Measurements from ENCODE around the gene KRT79. TPM values are rescaled to one million over a fixed set of nuclear protein-coding genes. Genes with fewer than 3 reads are reported as not detected.

The KRT79 gene
- total and polyA plus RNA-seq, 2 of the 8 experiments (the other 6 are each of a cell fraction or from before 2014, with no cell fraction given): not detected

- Histone ChIP-seq H3K79me2 (ENCODE audit: control insufficient read depth in 1 of 2, insufficient read depth in 2 of 2, low read length in 2 of 2) (no peaks in the 10 kb centered on the region), H4K8ac (ENCODE audit: extremely low read depth, insufficient read depth, low read length) (no peak overlapping the region), H3K56ac (replicated peaks; ENCODE audit: insufficient read length, low read depth, low read length) (no peak overlapping the region), H4K20me1 (replicated peaks in 1 of 2; ENCODE audit: control insufficient read depth in 1 of 2, insufficient read depth in 2 of 2, low read length in 2 of 2) (no peaks in the 10 kb centered on the region), H2BK12ac (ENCODE audit: low read depth, low read length) (no peak overlapping the region), H3K4me3 (ENCODE audit: extremely low read depth in 1 of 4, insufficient read depth in 2 of 4, low read depth in 3 of 4, low read length in 4 of 4) (no peak overlapping the region), H3K27ac (ENCODE audit: low read depth, low read length) (no peak overlapping the region), H2AFZ (ENCODE audit: low read length) (no peak overlapping the region), H4K5ac (ENCODE audit: insufficient read length, low read depth, low read length) (no peak overlapping the region), H3K18ac (ENCODE audit: extremely low read depth, low read length) (no peak overlapping the region), H3K79me1 (ENCODE audit: low read depth, low read length) (no peaks in the 10 kb centered on the region), H3K4me1 (replicated peaks in 1 of 4; ENCODE audit: control insufficient read depth in 3 of 4, insufficient read depth in 4 of 4, low read length in 3 of 4) (no peaks in the 10 kb centered on the region), H4K91ac (replicated peaks; ENCODE audit: insufficient read length, low read length) (no peak overlapping the region), H2BK15ac (ENCODE audit: low read length) (no peak overlapping the region), H2BK20ac (ENCODE audit: low read length) (no peak overlapping the region), H3K23me2 (ENCODE audit: low read depth, low read length) (no peaks in the 10 kb centered on the region), H2BK5ac (ENCODE audit: low read depth, low read length) (no peak overlapping the region), H3K4ac (replicated peaks; ENCODE audit: insufficient read length, low read depth, low read length) (no peak overlapping the region), H3K9ac (replicated peaks in 1 of 4; ENCODE audit: extremely low read depth in 1 of 4, low read depth in 3 of 4, low read length in 3 of 4) (no peak overlapping the region), H3K23ac (ENCODE audit: insufficient read length) (no peak overlapping the region), H3K9me3 (ENCODE audit: insufficient read depth in 2 of 2, low read depth in 1 of 2, low read length in 1 of 2) (no peaks in the 10 kb centered on the region; a peak in 1 of 4 replicates), H3K14ac (ENCODE audit: insufficient read length) (no peak overlapping the region), H2BK120ac (replicated peaks; ENCODE audit: low read depth, low read length) (no peak overlapping the region), H3K36me3 (ENCODE audit: control insufficient read depth in 2 of 4, insufficient read depth in 4 of 4, low read length in 3 of 4) (no peaks in the 10 kb centered on the region), H2AK5ac (ENCODE audit: low read depth, low read length) (no peak overlapping the region), H3K27me3 (replicated peaks in 1 of 4; ENCODE audit: control insufficient read depth in 3 of 4, extremely low read depth in 1 of 4, insufficient read depth in 3 of 4, low read length in 3 of 4) (no peaks in the 10 kb centered on the region), H3K4me2 (ENCODE audit: insufficient read depth in 1 of 2, low read depth in 2 of 2, low read length in 2 of 2) (no peak overlapping the region)
- no peak for FAIRE-seq
- no peak for DNase-seq (ENCODE audit: low read depth in 1 of 2, low spot score in 2 of 2)
- CTCF ChIA-PET (ENCODE audit: partially characterized antibody): interaction anchor here (0.7 to 3.7 kb wide), 7 partner anchors 9 to 100 kb away, joined by 3 to 20 read pairs (median 4); partner anchors contain the start of gene KRT76
- POLR2A ChIA-PET (ENCODE audit: partially characterized antibody): no interaction called here
- TF ChIP-seq GTF2F1 (IDR thresholded peaks at IDR 0.05; ENCODE audit: borderline replicate concordance, low read depth, low read length) (no peak), MAFK (IDR thresholded peaks at IDR 0.05; ENCODE audit: low read depth, low read length) (no peak), CREB1 (IDR thresholded peaks at IDR 0.05) (no peak), JUN (IDR thresholded peaks at IDR 0.05; ENCODE audit: low read depth, low read length) (no peak), BRCA1 (IDR thresholded peaks at IDR 0.05; ENCODE audit: low read depth, low read length) (no peak), SIX5 (IDR thresholded peaks at IDR 0.05; ENCODE audit: low read depth, low read length) (no peak), TBP (IDR thresholded peaks at IDR 0.05; ENCODE audit: low read depth, low read length) (no peak), MAX (IDR thresholded peaks at IDR 0.05) (no peak), CHD2 (IDR thresholded peaks at IDR 0.05; ENCODE audit: low read length) (no peak), PHF8 (conservative IDR thresholded peaks at IDR 0.05; ENCODE audit: low read depth, low read length) (no peak)
- 75% methylated on average over 10 of the region's 10 CpGs; no CpG with 5 or more reads in 1 of the 2 experiments for WGBS, 2 experiments (ENCODE audit: extremely low coverage in 1 of 2, insufficient coverage in 1 of 2, insufficient read length in 1 of 2, insufficient replicate concordance in 2 of 2, low coverage in 1 of 2, low lambda C conversion rate in 2 of 2, missing lambda C conversion rate in 1 of 2)
Observed at GRCh38 chr12:52792185-52793029, 41.7 kb downstream of the KRT79 start.

All from H1 (cell line).